Measurements from ENCODE around the gene FAM83C.

DNA sequence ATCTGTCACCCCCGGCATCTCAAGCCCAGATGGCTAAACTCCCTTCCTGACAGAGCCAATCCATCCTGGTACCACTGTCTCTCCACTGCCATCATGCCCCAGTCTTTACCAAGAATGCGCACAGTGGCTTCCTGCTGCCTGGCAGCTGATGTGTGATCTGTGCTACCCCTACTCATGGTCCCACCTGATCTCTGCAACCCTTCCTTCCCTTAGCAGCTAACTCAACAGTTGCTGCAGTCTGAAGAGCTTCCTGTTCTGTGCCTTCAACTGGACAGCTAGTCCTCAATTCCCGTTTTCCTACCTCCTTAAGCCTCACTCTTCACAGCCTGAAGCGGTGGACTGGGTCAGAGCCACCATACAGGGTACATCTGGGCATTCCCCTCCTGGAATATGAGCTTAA lies 7.6 kb upstream of the FAM83C start:
- no peak for TF ChIP-seq CTCF (IDR thresholded peaks at IDR 0.05)
- TF ChIP-seq POLR2AphosphoS5 (IDR thresholded peaks at IDR 0.05), result no peak
